ENCODE data around the gene PLA2G5. TPM values are rescaled to one million over a fixed set of nuclear protein-coding genes. Genes with fewer than 3 reads are reported as not detected.

Gene PLA2G5
- total RNA-seq, 1 donor from 2014 or later, result not detected

DNA sequence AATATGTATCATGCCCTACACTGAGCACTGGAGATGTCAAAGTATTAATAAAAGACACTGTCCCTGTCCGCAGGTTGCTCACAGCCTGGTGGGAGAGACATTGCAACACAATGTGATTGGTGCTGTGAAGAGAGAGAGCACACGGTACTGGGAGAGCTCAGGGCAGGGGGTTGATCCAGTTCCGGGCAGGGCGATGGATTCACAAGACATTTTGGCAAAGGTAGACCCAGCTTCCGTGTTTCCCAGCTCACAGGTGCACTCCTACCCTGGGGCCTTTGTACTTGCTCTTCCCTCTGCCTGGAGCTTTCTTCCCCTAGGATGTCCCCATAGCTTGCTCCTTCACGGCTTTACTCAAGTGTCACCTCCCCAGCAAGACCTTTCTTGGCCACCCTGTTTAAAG lies 1.4 kb downstream of the PLA2G5 start:
- H3K9me3 Mint-ChIP-seq, result no peaks in the 10 kb centered on the region
- H3K27me3 Mint-ChIP-seq (ENCODE audit: low read depth), result no peaks in the 10 kb centered on the region
- TF ChIP-seq, protein P1, sequence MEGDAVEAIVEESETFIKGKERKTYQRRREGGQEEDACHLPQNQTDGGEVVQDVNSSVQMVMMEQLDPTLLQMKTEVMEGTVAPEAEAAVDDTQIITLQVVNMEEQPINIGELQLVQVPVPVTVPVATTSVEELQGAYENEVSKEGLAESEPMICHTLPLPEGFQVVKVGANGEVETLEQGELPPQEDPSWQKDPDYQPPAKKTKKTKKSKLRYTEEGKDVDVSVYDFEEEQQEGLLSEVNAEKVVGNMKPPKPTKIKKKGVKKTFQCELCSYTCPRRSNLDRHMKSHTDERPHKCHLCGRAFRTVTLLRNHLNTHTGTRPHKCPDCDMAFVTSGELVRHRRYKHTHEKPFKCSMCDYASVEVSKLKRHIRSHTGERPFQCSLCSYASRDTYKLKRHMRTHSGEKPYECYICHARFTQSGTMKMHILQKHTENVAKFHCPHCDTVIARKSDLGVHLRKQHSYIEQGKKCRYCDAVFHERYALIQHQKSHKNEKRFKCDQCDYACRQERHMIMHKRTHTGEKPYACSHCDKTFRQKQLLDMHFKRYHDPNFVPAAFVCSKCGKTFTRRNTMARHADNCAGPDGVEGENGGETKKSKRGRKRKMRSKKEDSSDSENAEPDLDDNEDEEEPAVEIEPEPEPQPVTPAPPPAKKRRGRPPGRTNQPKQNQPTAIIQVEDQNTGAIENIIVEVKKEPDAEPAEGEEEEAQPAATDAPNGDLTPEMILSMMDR (conservative IDR thresholded peaks at IDR 0.05), result no peak
- H3K27ac Mint-ChIP-seq (ENCODE audit: unreplicated experiment), result no peak overlapping the region
- H3K36me3 Mint-ChIP-seq (ENCODE audit: low read depth), result no peaks in the 10 kb centered on the region
- no peaks in the 10 kb centered on the region for H3K4me1 Mint-ChIP-seq
- no peak for DNase-seq (ENCODE audit: low read depth, low spot score)
- no peak overlapping the region for H3K4me3 Mint-ChIP-seq

DNA sequence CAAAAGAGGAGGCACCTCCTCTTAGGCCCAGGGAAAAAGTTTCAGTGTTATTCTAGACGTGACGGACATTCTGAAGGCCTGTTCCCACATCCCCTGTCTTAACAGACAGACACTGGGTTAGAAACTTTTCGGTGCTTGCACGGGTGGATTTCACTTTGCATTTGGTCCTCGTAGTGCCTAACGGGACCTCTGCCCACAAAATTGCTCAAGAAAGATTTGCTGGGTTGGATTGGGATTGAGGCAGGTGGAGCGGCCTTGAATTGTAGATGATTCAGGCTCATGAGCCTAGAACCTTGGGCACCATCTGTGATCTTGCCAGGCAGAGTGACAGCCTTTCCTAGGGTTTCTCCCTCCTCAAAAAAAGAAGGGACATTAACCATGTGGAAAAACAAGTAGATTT lies 2.8 kb downstream of the PLA2G5 start:
- DNase-seq (ENCODE audit: low read depth, low spot score), result no peak
- H3K27me3 Mint-ChIP-seq (ENCODE audit: low read depth), result peaks cover 3% of the 10 kb centered on the region
- no peak overlapping the region for H3K27ac Mint-ChIP-seq (ENCODE audit: unreplicated experiment)
- H3K4me1 Mint-ChIP-seq, result no peaks in the 10 kb centered on the region
- no peaks in the 10 kb centered on the region for H3K9me3 Mint-ChIP-seq
- no peak overlapping the region for H3K4me3 Mint-ChIP-seq
- H3K36me3 Mint-ChIP-seq (ENCODE audit: low read depth), result no peaks in the 10 kb centered on the region
- TF ChIP-seq, protein P1 (conservative IDR thresholded peaks at IDR 0.05), result no peak

DNA sequence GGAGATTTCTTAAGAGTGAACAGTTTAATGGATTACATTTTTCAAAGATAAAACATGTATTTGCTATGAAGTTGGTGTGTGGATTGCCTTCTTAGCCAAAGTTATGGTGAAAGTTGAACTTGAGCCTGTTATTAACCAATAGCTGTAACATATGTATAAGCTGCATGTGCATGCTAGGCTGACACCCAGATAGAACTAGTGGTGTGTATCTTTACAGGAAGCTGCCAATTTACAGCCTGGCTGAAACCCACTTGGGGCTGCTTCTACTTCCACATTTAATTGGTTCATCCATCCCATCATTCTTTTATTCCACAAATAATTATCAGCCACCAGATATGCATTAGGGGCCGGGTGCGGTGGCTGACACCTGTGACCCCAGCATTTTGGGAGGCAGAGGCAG lies 3.3 kb downstream of the PLA2G5 start:
- Mint-ChIP-seq H3K27me3 (ENCODE audit: low read depth) (peaks cover 5% of the 10 kb centered on the region), H3K36me3 (ENCODE audit: low read depth) (no peaks in the 10 kb centered on the region), H3K4me3 (no peak overlapping the region), H3K27ac (ENCODE audit: unreplicated experiment) (no peak overlapping the region), H3K9me3 (no peaks in the 10 kb centered on the region), H3K4me1 (no peaks in the 10 kb centered on the region)
- DNase-seq (ENCODE audit: low read depth, low spot score), result no peak
- TF ChIP-seq, protein P1 (conservative IDR thresholded peaks at IDR 0.05), result no peak

DNA sequence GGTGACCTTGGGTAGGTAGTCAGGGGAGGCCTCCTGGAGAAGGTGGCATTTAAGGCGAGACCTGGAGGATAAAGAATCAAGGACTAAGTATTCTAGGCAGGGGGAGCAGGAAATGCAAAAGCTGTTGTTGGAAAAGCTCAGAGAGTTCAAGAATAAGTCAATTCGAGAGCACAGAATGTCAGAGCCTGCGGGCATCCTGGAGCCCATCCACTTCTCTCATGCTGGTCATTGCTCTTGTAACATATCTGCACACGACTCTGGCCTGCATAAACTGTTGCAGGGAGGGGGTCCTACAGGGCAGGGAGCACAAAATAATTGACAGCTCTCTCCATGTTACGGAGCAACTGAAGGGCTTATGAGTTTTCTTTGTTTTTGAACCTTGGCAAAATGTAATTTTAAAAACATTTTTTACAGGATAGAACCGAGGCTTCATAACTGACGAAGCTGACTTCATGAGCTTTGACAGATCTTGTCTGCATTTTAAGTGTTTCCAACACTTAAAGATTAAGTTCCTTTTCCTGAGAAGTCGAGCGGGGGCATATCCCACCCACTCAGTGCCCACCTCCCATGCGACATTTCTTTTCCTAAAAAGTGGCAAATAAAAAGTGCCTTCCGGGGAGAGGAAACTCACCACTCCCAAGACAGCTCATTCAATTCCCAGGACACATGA lies 4.2 kb downstream of the PLA2G5 start:
- peaks cover 6% of the 10 kb centered on the region for H3K27me3 Mint-ChIP-seq (ENCODE audit: low read depth)
- H3K4me1 Mint-ChIP-seq, result no peaks in the 10 kb centered on the region
- no peak for DNase-seq (ENCODE audit: low read depth, low spot score)
- H3K4me3 Mint-ChIP-seq, result no peak overlapping the region
- H3K36me3 Mint-ChIP-seq (ENCODE audit: low read depth), result no peaks in the 10 kb centered on the region
- H3K9me3 Mint-ChIP-seq, result no peaks in the 10 kb centered on the region
- TF ChIP-seq, protein P1 (conservative IDR thresholded peaks at IDR 0.05), result no peak
- H3K27ac Mint-ChIP-seq (ENCODE audit: unreplicated experiment), result no peak overlapping the region

DNA sequence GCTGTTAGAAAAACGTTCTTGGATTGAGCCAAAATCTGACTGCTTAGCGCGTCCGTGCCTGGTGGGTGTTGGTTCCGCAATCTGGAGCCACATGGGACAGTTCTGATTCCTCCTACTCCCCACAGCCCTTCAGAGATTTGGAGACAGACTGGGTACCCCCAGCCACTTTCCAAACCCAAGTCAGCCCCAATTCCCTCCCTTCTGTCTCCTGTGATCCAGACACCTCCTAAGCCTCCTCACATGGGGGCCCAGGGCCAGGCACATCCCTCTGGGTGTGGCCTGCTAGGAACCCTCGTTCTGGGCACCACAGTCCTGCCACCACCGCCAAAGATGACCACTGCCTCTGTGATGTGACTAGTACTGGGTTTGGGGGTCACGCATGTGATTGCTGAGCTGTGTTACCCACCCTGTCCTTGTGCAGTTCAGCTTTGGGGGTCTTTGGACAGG lies 4.8 kb downstream of the PLA2G5 start:
- no peaks in the 10 kb centered on the region for H3K4me1 Mint-ChIP-seq
- H3K36me3 Mint-ChIP-seq (ENCODE audit: low read depth), result no peaks in the 10 kb centered on the region
- no peak overlapping the region for H3K27ac Mint-ChIP-seq (ENCODE audit: unreplicated experiment)
- no peak overlapping the region for H3K4me3 Mint-ChIP-seq
- TF ChIP-seq, protein P1 (conservative IDR thresholded peaks at IDR 0.05), result no peak
- no peaks in the 10 kb centered on the region for H3K9me3 Mint-ChIP-seq
- peaks cover 6% of the 10 kb centered on the region for H3K27me3 Mint-ChIP-seq (ENCODE audit: low read depth)
- DNase-seq (ENCODE audit: low read depth, low spot score), result no peak

All from neural crest cell (in vitro differentiated cells).